Upper lobe of left lung (tissue), 6 donors: ENCODE measurements around the gene MGLL. TPM values are rescaled to one million over a fixed set of nuclear protein-coding genes. Genes with fewer than 3 reads are reported as not detected.

Experiments used
- ATAC-seq, 2 donors: fragments of 200-7000 bp; cut with Tn5 transposase; one replicate each; pipeline ENCODE4 v1.9.1; 2022; ENCODE audit warnings: mild to moderate bottlenecking in 2 of 2, moderate library complexity in 2 of 2; ENCODE audit not compliant: low FRiP score in 2 of 2
- DNase-seq, 2 donors: peaks; one replicate each; pipeline ENCODE4 v3.0.0-alpha.2; 2019 to 2020
- H3K27ac ChIP-seq, 4 donors: fragments of 200-600 bp; sonication (generic); one replicate each; pipeline ENCODE4 v1.5.1; 2016 to 2019
- H3K27me3 ChIP-seq, 4 donors: fragments of 200-600 bp; sonication (generic); one replicate each; pipeline ENCODE4 v1.5.1; 2017 to 2019
- H3K36me3 ChIP-seq, 4 donors: fragments of 200-600 bp; sonication (generic); one replicate each; pipeline ENCODE4 v1.5.1; 2016 to 2019
- H3K4me1 ChIP-seq, 4 donors: fragments of 200-600 bp; sonication (generic); one replicate each; pipeline ENCODE4 v1.5.1; 2018 to 2019
- H3K4me3 ChIP-seq, 4 donors: fragments of 200-600 bp; sonication (generic); one replicate each; pipeline ENCODE4 v1.5.1; 2017 to 2019; ENCODE audit warnings: mild to moderate bottlenecking in 2 of 4, moderate library complexity in 1 of 4
- H3K9me3 ChIP-seq, 4 donors: fragments of 200-600 bp; sonication (generic); one replicate each; pipeline ENCODE4 v1.5.1; 2018 to 2019
- CTCF ChIP-seq, 6 experiments: fragments of 450-650 bp in 4 of 6; fragments of 200-600 bp in 2 of 6; sonication (generic) in 2 of 6; IDR thresholded peaks; one replicate each; pipeline ENCODE4 v1.5.1; 2016 to 2019; ENCODE audit warnings: antibody characterized with exemption in 6 of 6
- EP300 ChIP-seq, 4 donors: sonication (generic); formaldehyde crosslinking; IDR thresholded peaks; one replicate each; pipeline ENCODE4 v1.5.1; 2017; ENCODE audit warnings: antibody characterized with exemption in 4 of 4, control low read depth in 2 of 4
- POLR2A ChIP-seq, 4 donors: fragments of 450-650 bp; IDR thresholded peaks; one replicate each; pipeline ENCODE4 v1.5.1; 2016 to 2017; ENCODE audit warnings: antibody characterized with exemption in 4 of 4, mild to moderate bottlenecking in 2 of 4
- POLR2AphosphoS5 ChIP-seq, 2 donors: sonication (generic); formaldehyde crosslinking; IDR thresholded peaks; one replicate each; pipeline ENCODE4 v1.5.1; 2017; ENCODE audit warnings: antibody characterized with exemption in 2 of 2
- WGBS, 2 donors: methylation state at CpG; one replicate each; pipeline ENCODE4 v1.1.5; 2017 to 2018; 5-methylcytosine and 5-hydroxymethylcytosine counted together
- total RNA-seq, 6 donors: library from RNA; depleted of rRNA in 4 of 6; stranded (reverse); fragments of >200 nt in 4 of 6; gene quantifications; one replicate each; pipeline versions ENCODE4 v1.1.0 to v1.2.1, GENCODE V29; 2016 to 2021
- donor health status: DM: no; HTN: no; CAD: no; lungs with moderate emphysema.
- donor health status: DM: no; HTN: yes; CAD: no; lungs with severe emphysema.

The MGLL gene
- total RNA-seq, 6 donors from 2014 or later: 128 to 253 (median 190) TPM

GRCh38 chr3:127791221-127791913 is 30.9 kb downstream of the MGLL start:
- ATAC-seq (no peak), DNase-seq (peak in 1 of 2 donors; percentile 39)
- peaks cover 26 to 40% (median 35%) of the 10 kb centered on the region in 4 donors for H3K4me1 ChIP-seq
- H3K27ac ChIP-seq: peak overlapping the region in 3 of 4 donors; percentile 12 to 34 (median 19)
- no peaks in the 10 kb centered on the region for H3K36me3 ChIP-seq
- WGBS, 2 donors: 46 to 53% methylated on average over 9 of the region's 9 CpGs
- no peak for TF ChIP-seq POLR2AphosphoS5 (IDR thresholded peaks at IDR 0.05)
- H3K4me3 ChIP-seq: no peak overlapping the region
- H3K9me3 ChIP-seq: no peaks in the 10 kb centered on the region
- H3K27me3 ChIP-seq: no peaks in the 10 kb centered on the region

- peak in 1 of 2 donors; percentile 19 for DNase-seq
- no peaks in the 10 kb centered on the region for H3K27me3 ChIP-seq
- H3K4me3 ChIP-seq: no peak overlapping the region
- H3K9me3 ChIP-seq: no peaks in the 10 kb centered on the region
- H3K36me3 ChIP-seq: no peaks in the 10 kb centered on the region
- peaks cover 32 to 46% (median 41%) of the 10 kb centered on the region in 4 donors for H3K4me1 ChIP-seq
- no peak for ATAC-seq
- TF ChIP-seq POLR2A (IDR thresholded peaks at IDR 0.05): no peak
- no peak for TF ChIP-seq CTCF (IDR thresholded peaks at IDR 0.05)
- no peak for TF ChIP-seq POLR2AphosphoS5 (IDR thresholded peaks at IDR 0.05)
- TF ChIP-seq EP300 (IDR thresholded peaks at IDR 0.05): no peak
- 78 to 82% methylated on average over 4 to 7 of the region's 7 CpGs for WGBS, 2 donors
- H3K27ac ChIP-seq: peak overlapping the region in 2 of 4 donors; percentile 19 to 34
Measured at GRCh38 chr3:127790882-127791183, 31.5 kb downstream of the MGLL start.

GRCh38 chr3:127789990-127790881 is 32.1 kb downstream of the MGLL start:
- DNase-seq (peak in 1 of 2 donors; percentile 18), ATAC-seq (no peak)
- H3K36me3 ChIP-seq: no peaks in the 10 kb centered on the region
- no peaks in the 10 kb centered on the region for H3K27me3 ChIP-seq
- H3K4me3 ChIP-seq: no peak overlapping the region
- H3K4me1 ChIP-seq: peaks cover 37 to 52% (median 47%) of the 10 kb centered on the region in 4 donors
- TF ChIP-seq POLR2A (IDR thresholded peaks at IDR 0.05): no peak
- no peak for TF ChIP-seq CTCF (IDR thresholded peaks at IDR 0.05)
- H3K9me3 ChIP-seq: no peaks in the 10 kb centered on the region
- WGBS, 2 donors: 82 to 90% methylated on average over 19 of the region's 19 CpGs
- H3K27ac ChIP-seq: peak overlapping the region in 2 of 4 donors; percentile 19 to 34

GRCh38 chr3:127789051-127789450 is 33.3 kb downstream of the MGLL start:
- TF ChIP-seq CTCF (IDR thresholded peaks at IDR 0.05) (no peak), EP300 (IDR thresholded peaks at IDR 0.05) (no peak), POLR2AphosphoS5 (IDR thresholded peaks at IDR 0.05) (no peak), POLR2A (IDR thresholded peaks at IDR 0.05) (no peak)
- no peaks in the 10 kb centered on the region for H3K36me3 ChIP-seq
- no peaks in the 10 kb centered on the region for H3K9me3 ChIP-seq
- H3K4me1 ChIP-seq: peaks cover 41 to 62% (median 55%) of the 10 kb centered on the region in 4 donors
- H3K27ac ChIP-seq: no peak overlapping the region
- WGBS, 2 donors: 88 to 94% methylated on average over 5 of the region's 5 CpGs
- no peak overlapping the region for H3K4me3 ChIP-seq
- peak in 1 of 2 donors; percentile 9 for DNase-seq
- ATAC-seq: no peak
- no peaks in the 10 kb centered on the region for H3K27me3 ChIP-seq

- 92 to 93% methylated on average over 9 of the region's 9 CpGs for WGBS, 2 donors
- peak in 1 of 2 donors; percentile 38 for ATAC-seq
- Histone ChIP-seq H3K27ac (peak overlapping the region in 1 of 4 donors; percentile 69), H3K36me3 (no peaks in the 10 kb centered on the region), H3K9me3 (no peaks in the 10 kb centered on the region), H3K4me1 (peaks cover 41 to 61% (median 55%) of the 10 kb centered on the region in 4 donors), H3K27me3 (no peaks in the 10 kb centered on the region), H3K4me3 (no peak overlapping the region)
- no peak for TF ChIP-seq EP300 (IDR thresholded peaks at IDR 0.05)
- no peak for TF ChIP-seq POLR2A (IDR thresholded peaks at IDR 0.05)
- TF ChIP-seq POLR2AphosphoS5 (IDR thresholded peaks at IDR 0.05): no peak
- TF ChIP-seq CTCF (IDR thresholded peaks at IDR 0.05): no peak
- no peak for DNase-seq
Measured at GRCh38 chr3:127788451-127788909, 33.8 kb downstream of the MGLL start.
